ENCODE data around the gene GATA3. TPM values are rescaled to one million over a fixed set of nuclear protein-coding genes. Genes with fewer than 3 reads are reported as not detected.

GATA3 gene
- total and polyA plus RNA-seq, 9 of the 15 experiments (the other 6 are each of a cell fraction or from before 2014, with no cell fraction given) = 0.01 to 0.24 (median 0.09) TPM; not detected in 6

DNA sequence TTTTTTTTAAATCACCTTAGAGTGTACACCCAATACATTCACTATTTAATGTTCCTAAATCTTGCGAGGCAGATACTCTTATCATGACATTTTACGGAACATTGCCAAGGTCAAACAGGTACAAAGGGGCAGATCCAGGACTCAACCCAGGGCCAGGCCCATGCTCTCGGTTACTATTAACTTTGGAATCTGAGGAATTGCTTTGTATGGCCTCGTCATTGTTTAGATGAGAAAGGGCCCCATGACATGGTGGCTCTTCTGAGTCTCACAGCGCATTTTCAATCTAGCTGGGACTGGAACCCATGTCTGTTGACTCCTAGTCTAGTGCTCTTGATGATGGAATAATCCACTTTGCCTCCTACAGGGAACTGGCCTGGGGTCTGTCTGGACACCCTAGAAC, 59.1 kb downstream of the GATA3 start (continued):
- TF ChIP-seq, protein P1, sequence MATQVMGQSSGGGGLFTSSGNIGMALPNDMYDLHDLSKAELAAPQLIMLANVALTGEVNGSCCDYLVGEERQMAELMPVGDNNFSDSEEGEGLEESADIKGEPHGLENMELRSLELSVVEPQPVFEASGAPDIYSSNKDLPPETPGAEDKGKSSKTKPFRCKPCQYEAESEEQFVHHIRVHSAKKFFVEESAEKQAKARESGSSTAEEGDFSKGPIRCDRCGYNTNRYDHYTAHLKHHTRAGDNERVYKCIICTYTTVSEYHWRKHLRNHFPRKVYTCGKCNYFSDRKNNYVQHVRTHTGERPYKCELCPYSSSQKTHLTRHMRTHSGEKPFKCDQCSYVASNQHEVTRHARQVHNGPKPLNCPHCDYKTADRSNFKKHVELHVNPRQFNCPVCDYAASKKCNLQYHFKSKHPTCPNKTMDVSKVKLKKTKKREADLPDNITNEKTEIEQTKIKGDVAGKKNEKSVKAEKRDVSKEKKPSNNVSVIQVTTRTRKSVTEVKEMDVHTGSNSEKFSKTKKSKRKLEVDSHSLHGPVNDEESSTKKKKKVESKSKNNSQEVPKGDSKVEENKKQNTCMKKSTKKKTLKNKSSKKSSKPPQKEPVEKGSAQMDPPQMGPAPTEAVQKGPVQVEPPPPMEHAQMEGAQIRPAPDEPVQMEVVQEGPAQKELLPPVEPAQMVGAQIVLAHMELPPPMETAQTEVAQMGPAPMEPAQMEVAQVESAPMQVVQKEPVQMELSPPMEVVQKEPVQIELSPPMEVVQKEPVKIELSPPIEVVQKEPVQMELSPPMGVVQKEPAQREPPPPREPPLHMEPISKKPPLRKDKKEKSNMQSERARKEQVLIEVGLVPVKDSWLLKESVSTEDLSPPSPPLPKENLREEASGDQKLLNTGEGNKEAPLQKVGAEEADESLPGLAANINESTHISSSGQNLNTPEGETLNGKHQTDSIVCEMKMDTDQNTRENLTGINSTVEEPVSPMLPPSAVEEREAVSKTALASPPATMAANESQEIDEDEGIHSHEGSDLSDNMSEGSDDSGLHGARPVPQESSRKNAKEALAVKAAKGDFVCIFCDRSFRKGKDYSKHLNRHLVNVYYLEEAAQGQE (IDR thresholded peaks at IDR 0.05; ENCODE audit: borderline replicate concordance) = no peak
- TF ChIP-seq, protein P1 (CRISPR knock-in tag; IDR thresholded peaks at IDR 0.05; ENCODE audit: low read depth) = no peak
- TF ChIP-seq, protein P2, sequence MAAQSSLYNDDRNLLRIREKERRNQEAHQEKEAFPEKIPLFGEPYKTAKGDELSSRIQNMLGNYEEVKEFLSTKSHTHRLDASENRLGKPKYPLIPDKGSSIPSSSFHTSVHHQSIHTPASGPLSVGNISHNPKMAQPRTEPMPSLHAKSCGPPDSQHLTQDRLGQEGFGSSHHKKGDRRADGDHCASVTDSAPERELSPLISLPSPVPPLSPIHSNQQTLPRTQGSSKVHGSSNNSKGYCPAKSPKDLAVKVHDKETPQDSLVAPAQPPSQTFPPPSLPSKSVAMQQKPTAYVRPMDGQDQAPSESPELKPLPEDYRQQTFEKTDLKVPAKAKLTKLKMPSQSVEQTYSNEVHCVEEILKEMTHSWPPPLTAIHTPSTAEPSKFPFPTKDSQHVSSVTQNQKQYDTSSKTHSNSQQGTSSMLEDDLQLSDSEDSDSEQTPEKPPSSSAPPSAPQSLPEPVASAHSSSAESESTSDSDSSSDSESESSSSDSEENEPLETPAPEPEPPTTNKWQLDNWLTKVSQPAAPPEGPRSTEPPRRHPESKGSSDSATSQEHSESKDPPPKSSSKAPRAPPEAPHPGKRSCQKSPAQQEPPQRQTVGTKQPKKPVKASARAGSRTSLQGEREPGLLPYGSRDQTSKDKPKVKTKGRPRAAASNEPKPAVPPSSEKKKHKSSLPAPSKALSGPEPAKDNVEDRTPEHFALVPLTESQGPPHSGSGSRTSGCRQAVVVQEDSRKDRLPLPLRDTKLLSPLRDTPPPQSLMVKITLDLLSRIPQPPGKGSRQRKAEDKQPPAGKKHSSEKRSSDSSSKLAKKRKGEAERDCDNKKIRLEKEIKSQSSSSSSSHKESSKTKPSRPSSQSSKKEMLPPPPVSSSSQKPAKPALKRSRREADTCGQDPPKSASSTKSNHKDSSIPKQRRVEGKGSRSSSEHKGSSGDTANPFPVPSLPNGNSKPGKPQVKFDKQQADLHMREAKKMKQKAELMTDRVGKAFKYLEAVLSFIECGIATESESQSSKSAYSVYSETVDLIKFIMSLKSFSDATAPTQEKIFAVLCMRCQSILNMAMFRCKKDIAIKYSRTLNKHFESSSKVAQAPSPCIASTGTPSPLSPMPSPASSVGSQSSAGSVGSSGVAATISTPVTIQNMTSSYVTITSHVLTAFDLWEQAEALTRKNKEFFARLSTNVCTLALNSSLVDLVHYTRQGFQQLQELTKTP (IDR thresholded peaks at IDR 0.05; ENCODE audit: low read depth in 1 of 2, partially characterized antibody in 2 of 2) = no peak
- TF ChIP-seq CBFA2T2 (conservative IDR thresholded peaks at IDR 0.05) (no peak), ZNF212 (CRISPR knock-in tag; IDR thresholded peaks at IDR 0.05) (no peak), TFAM (CRISPR knock-in tag; conservative IDR thresholded peaks at IDR 0.05) (no peak), FOSL1 (tag; conservative IDR thresholded peaks at IDR 0.05) (no peak), ZFP36 (IDR thresholded peaks at IDR 0.05; ENCODE audit: low read depth, low read length, partially characterized antibody) (no peak)
- TF ChIP-seq, protein P3, sequence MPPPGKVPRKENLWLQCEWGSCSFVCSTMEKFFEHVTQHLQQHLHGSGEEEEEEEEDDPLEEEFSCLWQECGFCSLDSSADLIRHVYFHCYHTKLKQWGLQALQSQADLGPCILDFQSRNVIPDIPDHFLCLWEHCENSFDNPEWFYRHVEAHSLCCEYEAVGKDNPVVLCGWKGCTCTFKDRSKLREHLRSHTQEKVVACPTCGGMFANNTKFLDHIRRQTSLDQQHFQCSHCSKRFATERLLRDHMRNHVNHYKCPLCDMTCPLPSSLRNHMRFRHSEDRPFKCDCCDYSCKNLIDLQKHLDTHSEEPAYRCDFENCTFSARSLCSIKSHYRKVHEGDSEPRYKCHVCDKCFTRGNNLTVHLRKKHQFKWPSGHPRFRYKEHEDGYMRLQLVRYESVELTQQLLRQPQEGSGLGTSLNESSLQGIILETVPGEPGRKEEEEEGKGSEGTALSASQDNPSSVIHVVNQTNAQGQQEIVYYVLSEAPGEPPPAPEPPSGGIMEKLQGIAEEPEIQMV (tag; conservative IDR thresholded peaks at IDR 0.05; ENCODE audit: low read depth) = no peak
- TF ChIP-seq, protein P4, sequence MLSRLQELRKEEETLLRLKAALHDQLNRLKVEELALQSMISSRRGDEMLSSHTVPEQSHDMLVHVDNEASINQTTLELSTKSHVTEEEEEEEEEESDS (CRISPR knock-in tag; IDR thresholded peaks at IDR 0.05) = no peak
